HL-60 (cell line): ENCODE data around the gene FUT1.

Experiments
- DNase-seq, 2 experiments: peaks; one replicate each; pipeline ENCODE4 v3.0.0-alpha.2; 2010 to 2020; ENCODE audit warnings: low read depth in 1 of 2, low spot score in 1 of 2
- H3K27ac ChIP-seq: fragments of 250-450 bp; sonication (Bioruptor Pico); replicated peaks from 2 replicates; pipeline ENCODE4 v1.5.1; 2020; ENCODE audit warnings: mild to moderate bottlenecking, moderate library complexity
- H3K27me3 ChIP-seq: fragments of 250-450 bp; sonication (Bioruptor Pico); 2 replicates; pipeline ENCODE4 v1.5.1; 2021; ENCODE audit warnings: mild to moderate bottlenecking, moderate library complexity; ENCODE audit not compliant: insufficient read depth, poor library complexity, severe bottlenecking
- H3K4me3 ChIP-seq: replicated peaks from 2 replicates; pipeline ENCODE4 v1.5.1; 2011; ENCODE audit warnings: mild to moderate bottlenecking, control low read depth, low read length; ENCODE audit not compliant: insufficient read depth
- GABPA ChIP-seq: IDR thresholded peaks from 2 replicates; pipeline ENCODE4 v1.6.1; 2012; ENCODE audit warnings: low read depth
- POLR2AphosphoS5 ChIP-seq: IDR thresholded peaks from 2 replicates; pipeline ENCODE4 v1.6.1; 2012; ENCODE audit warnings: low read depth
- SPI1 ChIP-seq: IDR thresholded peaks from 2 replicates; pipeline ENCODE4 v1.6.1; 2012; ENCODE audit warnings: low read depth, mild to moderate bottlenecking, borderline replicate concordance
- TF ChIP-seq, protein P1 (sequence below): IDR thresholded peaks from 2 replicates; pipeline ENCODE4 v1.6.1; 2012; ENCODE audit warnings: low read depth; ENCODE audit not compliant: insufficient replicate concordance
- TF ChIP-seq, protein P2 (sequence below): IDR thresholded peaks from one replicate; pipeline ENCODE4 v1.5.1; 2011; ENCODE audit warnings: low read length, control low read depth, inconsistent platforms; ENCODE audit not compliant: insufficient read depth

FUT1 gene

DNA sequence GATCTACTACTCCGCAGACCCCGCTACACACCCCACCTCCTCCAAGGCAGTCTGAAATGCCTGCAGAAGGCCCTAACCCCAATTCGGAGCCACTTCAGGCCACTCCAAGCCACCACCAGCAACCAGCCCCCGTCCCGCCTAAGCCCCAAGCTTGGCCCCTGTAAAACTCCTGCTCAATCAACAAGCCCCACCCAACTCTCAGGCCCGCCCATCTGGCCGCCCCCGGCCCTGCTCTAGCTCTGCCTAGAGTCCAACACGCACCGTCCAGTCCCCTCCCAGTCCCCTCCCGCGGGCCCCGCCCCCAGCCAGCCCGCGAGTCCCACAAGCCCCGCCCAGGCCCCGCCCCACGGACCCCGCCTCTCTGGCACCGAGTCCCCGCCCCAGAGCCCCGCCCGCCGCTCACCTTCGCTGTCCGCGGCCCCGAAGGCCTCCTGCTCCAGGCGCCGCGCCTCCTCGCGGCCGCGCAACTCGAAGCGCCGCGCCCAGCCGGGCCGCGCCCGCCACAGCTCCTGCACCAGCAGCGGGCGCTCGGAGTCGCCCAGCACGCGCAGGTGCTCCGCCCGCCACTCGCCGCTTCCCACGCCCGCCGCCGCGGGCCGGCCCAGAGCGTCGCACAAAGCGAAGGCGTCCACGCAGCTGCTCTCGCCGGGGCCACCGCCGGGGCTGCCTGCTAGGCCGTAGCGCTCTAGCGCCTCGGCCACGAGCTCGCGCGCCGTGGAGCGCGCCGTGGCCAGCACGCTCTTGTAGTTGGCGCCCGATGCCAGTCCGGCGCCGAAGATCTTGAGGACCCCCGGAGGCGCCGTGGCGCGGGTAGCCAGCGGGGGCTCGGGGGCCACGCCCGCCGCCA is 13.7 kb downstream of the FUT1 start:
- H3K27me3 ChIP-seq = peaks cover 8% of the 10 kb centered on the region
- no peak overlapping the region for H3K27ac ChIP-seq
- peak; percentile 65 to 84 for DNase-seq
- 0 out of 2 replicates have a peak overlapping the region, but pooled peaks have one; percentile 2 for H3K4me3 ChIP-seq
- TF ChIP-seq POLR2AphosphoS5 (no peak), SPI1 (no peak), GABPA (no peak)
- TF ChIP-seq, protein P1, sequence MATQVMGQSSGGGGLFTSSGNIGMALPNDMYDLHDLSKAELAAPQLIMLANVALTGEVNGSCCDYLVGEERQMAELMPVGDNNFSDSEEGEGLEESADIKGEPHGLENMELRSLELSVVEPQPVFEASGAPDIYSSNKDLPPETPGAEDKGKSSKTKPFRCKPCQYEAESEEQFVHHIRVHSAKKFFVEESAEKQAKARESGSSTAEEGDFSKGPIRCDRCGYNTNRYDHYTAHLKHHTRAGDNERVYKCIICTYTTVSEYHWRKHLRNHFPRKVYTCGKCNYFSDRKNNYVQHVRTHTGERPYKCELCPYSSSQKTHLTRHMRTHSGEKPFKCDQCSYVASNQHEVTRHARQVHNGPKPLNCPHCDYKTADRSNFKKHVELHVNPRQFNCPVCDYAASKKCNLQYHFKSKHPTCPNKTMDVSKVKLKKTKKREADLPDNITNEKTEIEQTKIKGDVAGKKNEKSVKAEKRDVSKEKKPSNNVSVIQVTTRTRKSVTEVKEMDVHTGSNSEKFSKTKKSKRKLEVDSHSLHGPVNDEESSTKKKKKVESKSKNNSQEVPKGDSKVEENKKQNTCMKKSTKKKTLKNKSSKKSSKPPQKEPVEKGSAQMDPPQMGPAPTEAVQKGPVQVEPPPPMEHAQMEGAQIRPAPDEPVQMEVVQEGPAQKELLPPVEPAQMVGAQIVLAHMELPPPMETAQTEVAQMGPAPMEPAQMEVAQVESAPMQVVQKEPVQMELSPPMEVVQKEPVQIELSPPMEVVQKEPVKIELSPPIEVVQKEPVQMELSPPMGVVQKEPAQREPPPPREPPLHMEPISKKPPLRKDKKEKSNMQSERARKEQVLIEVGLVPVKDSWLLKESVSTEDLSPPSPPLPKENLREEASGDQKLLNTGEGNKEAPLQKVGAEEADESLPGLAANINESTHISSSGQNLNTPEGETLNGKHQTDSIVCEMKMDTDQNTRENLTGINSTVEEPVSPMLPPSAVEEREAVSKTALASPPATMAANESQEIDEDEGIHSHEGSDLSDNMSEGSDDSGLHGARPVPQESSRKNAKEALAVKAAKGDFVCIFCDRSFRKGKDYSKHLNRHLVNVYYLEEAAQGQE = no peak
- TF ChIP-seq, protein P2, sequence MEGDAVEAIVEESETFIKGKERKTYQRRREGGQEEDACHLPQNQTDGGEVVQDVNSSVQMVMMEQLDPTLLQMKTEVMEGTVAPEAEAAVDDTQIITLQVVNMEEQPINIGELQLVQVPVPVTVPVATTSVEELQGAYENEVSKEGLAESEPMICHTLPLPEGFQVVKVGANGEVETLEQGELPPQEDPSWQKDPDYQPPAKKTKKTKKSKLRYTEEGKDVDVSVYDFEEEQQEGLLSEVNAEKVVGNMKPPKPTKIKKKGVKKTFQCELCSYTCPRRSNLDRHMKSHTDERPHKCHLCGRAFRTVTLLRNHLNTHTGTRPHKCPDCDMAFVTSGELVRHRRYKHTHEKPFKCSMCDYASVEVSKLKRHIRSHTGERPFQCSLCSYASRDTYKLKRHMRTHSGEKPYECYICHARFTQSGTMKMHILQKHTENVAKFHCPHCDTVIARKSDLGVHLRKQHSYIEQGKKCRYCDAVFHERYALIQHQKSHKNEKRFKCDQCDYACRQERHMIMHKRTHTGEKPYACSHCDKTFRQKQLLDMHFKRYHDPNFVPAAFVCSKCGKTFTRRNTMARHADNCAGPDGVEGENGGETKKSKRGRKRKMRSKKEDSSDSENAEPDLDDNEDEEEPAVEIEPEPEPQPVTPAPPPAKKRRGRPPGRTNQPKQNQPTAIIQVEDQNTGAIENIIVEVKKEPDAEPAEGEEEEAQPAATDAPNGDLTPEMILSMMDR = no peak

DNA sequence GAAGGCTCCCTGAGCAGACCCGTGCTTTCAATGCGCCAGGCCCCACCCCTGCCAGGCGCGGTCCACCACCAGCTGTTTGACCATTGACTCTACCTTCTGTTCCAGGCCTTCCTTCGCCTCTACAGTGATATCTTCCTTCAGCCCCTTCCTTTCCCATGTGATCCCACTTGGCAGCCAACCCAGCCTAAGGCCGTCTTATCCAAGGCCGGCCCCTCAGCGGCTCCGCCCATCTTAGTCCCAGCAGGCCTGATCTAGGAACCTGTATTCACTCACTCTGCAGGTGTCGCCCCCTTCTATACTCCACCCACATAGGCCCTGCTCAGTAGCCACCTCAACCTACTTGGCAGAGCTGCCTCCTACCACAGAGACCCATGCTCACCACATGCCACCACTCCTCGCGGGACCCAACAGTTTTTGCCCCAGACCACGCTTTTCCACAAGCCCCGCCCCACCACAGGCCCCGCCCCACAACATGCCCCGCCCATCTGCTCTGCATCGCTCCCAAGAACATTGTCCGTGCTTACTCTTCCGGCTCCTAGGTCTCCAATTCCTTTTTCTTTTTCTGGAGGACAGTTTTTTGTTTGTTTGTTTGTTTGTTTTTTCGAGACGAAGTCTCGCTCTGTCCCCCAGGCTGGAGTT is 15.0 kb downstream of the FUT1 start:
- TF ChIP-seq GABPA (no peak), POLR2AphosphoS5 (no peak)
- TF ChIP-seq, protein P1 = no peak
- Histone ChIP-seq H3K4me3 (no peak overlapping the region), H3K27ac (no peak overlapping the region), H3K27me3 (peaks cover 8% of the 10 kb centered on the region)
- no peak for DNase-seq

DNA sequence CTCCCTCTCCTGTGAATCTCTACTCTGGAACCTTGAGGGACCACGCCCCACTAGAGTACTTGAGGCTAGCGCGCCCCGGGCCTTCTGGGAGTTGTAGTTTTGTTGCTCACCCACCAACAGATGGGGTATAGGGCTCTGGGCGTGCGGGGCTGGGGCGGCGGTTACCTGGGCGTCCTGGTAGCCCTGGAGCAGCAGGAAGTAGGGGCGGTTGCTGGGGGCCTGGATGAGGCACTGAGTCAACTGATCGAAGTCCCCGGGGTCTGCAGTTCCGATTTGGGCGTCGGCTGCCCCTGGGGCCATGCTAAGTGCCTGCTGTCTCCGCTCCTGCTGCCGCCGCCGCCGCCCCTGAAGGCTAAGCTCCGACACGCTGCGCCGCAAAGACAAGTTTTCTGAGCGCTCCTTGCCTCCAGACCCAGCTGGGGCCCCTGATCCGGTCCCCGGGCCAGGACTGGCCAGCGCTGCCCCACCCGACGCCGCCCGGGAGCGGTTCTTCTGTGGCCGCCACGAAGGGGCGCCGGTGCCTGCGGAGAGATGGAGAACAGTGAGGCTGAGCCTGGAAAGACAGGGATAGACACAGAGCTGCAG is 17.3 kb downstream of the FUT1 start:
- Histone ChIP-seq H3K4me3 (no peak overlapping the region), H3K27me3 (peaks cover 5% of the 10 kb centered on the region), H3K27ac (no peak overlapping the region)
- no peak for DNase-seq
- no peak for TF ChIP-seq SPI1

DNA sequence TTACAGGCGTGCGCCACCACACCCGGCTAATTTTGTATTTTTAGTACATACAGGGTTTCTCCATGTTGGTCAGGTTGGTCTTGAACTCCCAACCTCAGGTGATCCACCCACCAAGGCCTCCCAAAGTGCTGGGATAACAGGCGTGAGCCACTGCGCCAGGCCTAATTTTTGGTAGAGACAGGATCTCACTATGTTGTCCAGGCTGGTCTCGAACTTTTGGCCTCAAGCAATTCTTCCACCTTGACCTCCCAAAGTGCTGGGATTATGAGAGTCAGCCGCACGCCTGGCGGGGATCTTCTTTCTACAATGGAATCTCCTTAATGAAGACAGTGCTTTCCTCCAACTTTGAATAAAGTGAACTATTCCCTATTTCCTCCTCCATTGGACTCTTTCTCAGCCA is 17.8 kb downstream of the FUT1 start:
- no peaks in the 10 kb centered on the region for H3K27me3 ChIP-seq
- H3K27ac ChIP-seq = no peak overlapping the region
- DNase-seq = no peak
- no peak for TF ChIP-seq POLR2AphosphoS5
- TF ChIP-seq GABPA = no peak
- TF ChIP-seq SPI1 = no peak
- TF ChIP-seq, protein P1 = no peak
- TF ChIP-seq, protein P2 = no peak
- no peak overlapping the region for H3K4me3 ChIP-seq
